Activated T-cell treated with anti-CD3 and anti-CD28 coated beads, Interleukin-2, amount 50 U/mL, for 24 hours (primary cell): ENCODE results near the gene RASGRF2.

Source experiments
- DNase-seq: peaks from one replicate; pipeline ENCODE4 v3.0.0-alpha.2; 2020
- H3K27ac Mint-ChIP-seq: 2 replicates; pipeline ENCODE4 v1.8.0; 2020; ENCODE audit warnings: mild to moderate bottlenecking, mixed read lengths
- H3K27me3 Mint-ChIP-seq: 2 replicates; pipeline ENCODE4 v1.8.0; 2020; ENCODE audit warnings: mixed read lengths
- H3K36me3 Mint-ChIP-seq: 2 replicates; pipeline ENCODE4 v1.8.0; 2020; ENCODE audit warnings: low read depth, mixed read lengths
- H3K4me1 Mint-ChIP-seq: 2 replicates; pipeline ENCODE4 v1.8.0; 2020; ENCODE audit warnings: low read depth, mixed read lengths
- H3K4me3 Mint-ChIP-seq: 2 replicates; pipeline ENCODE4 v1.8.0; 2020; ENCODE audit warnings: mild to moderate bottlenecking, moderate library complexity, mixed read lengths
- H3K9me3 Mint-ChIP-seq: 2 replicates; pipeline ENCODE4 v1.8.0; 2020; ENCODE audit warnings: mixed read lengths

Gene RASGRF2, protein sequence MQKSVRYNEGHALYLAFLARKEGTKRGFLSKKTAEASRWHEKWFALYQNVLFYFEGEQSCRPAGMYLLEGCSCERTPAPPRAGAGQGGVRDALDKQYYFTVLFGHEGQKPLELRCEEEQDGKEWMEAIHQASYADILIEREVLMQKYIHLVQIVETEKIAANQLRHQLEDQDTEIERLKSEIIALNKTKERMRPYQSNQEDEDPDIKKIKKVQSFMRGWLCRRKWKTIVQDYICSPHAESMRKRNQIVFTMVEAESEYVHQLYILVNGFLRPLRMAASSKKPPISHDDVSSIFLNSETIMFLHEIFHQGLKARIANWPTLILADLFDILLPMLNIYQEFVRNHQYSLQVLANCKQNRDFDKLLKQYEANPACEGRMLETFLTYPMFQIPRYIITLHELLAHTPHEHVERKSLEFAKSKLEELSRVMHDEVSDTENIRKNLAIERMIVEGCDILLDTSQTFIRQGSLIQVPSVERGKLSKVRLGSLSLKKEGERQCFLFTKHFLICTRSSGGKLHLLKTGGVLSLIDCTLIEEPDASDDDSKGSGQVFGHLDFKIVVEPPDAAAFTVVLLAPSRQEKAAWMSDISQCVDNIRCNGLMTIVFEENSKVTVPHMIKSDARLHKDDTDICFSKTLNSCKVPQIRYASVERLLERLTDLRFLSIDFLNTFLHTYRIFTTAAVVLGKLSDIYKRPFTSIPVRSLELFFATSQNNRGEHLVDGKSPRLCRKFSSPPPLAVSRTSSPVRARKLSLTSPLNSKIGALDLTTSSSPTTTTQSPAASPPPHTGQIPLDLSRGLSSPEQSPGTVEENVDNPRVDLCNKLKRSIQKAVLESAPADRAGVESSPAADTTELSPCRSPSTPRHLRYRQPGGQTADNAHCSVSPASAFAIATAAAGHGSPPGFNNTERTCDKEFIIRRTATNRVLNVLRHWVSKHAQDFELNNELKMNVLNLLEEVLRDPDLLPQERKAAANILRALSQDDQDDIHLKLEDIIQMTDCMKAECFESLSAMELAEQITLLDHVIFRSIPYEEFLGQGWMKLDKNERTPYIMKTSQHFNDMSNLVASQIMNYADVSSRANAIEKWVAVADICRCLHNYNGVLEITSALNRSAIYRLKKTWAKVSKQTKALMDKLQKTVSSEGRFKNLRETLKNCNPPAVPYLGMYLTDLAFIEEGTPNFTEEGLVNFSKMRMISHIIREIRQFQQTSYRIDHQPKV (N-terminal part only)

DNA sequence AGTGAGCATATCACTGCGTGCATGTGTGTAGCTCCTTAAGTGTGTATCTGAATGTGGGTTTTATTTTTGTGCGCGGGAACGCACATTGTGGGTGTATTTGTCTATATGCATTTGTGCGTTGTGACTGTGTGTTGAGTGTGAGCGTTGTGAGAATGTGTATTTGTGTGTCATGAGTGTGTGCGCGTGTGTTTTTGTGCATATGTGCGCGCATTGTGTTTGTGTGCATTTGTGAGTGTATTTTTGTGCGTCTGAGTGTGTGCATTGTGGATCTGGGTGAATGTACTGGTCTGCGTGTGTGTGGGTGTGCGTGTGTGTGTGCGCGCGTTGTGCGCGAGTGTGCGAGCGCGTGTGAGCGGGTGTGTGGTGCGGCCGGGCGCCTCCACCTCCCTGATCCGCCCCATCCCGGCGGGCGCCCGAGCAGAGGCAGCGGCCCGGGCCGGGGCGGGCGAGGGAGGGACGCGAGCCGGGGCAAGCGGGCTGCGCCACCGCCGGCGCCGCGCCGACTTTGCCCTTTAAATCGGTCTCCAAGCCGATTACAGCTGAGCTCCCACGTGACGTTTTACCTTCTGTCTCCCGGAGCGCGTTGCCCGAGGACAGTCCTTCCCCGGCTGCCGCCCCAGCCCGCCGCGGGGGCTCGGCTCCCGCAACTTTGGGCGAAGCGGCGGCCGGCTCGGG is at the start of gene RASGRF2:
RASGRF2 (plus strand) TSS at position 596 of the 675 bp plus-strand sequence. CDS start 376 bp downstream, outside the sequence.
- Mint-ChIP-seq H3K36me3 (peaks cover 5% of the 10 kb centered on the region), H3K4me1 (peaks cover 64% of the 10 kb centered on the region), H3K27me3 (no peaks in the 10 kb centered on the region), H3K27ac (peak within 1 kb of the TSS; percentile 84), H3K4me3 (peak within 1 kb of the TSS; percentile 83), H3K9me3 (no peaks in the 10 kb centered on the region)
- peak; percentile 76 for DNase-seq

DNA sequence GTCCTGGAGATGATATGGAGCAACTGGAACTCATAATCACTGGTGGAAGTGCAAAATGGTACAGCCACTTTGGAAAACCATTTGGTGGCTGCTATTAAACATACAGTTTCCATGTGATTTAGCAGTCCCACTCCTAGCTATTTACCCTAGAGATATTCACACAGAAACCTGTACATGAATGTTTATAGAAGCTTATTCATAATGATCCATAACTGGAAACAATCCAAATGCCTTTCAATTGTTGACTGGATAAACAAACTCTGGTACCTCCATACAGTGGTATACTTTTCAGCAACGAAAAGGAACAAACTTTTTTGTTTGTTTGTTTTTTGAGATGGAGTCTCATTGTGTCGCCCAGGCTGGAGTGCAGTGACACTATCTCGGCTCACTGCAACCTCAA is 47.7 kb upstream of the RASGRF2 start:
- H3K27ac Mint-ChIP-seq, result no peak overlapping the region
- no peaks in the 10 kb centered on the region for H3K27me3 Mint-ChIP-seq
- no peak overlapping the region for H3K4me3 Mint-ChIP-seq
- peaks cover 3% of the 10 kb centered on the region for H3K4me1 Mint-ChIP-seq
- H3K36me3 Mint-ChIP-seq, result no peaks in the 10 kb centered on the region
- H3K9me3 Mint-ChIP-seq, result no peaks in the 10 kb centered on the region
- DNase-seq, result no peak

DNA sequence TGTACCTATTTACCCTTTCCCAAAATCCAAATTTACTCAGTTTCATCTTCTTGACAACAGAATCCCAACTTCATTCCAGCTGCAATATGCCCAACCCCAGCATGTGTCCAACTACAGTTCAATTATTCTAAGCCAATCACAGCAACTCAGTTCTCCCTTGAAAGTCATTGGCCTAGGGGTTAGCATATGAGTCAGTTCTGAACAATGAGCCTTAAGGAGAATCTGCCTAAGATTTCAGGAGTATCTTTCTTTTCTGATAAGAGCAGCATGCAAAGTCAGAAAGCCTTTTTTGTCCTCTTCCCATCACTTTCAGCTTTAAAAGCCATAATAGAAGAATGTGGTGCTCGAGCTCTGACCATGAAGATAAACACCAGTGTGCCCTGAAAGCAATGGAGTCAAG is 44.4 kb upstream of the RASGRF2 start:
- no peaks in the 10 kb centered on the region for H3K36me3 Mint-ChIP-seq
- DNase-seq, result no peak
- no peak overlapping the region for H3K27ac Mint-ChIP-seq
- no peaks in the 10 kb centered on the region for H3K9me3 Mint-ChIP-seq
- H3K27me3 Mint-ChIP-seq, result no peaks in the 10 kb centered on the region
- no peak overlapping the region for H3K4me3 Mint-ChIP-seq
- peaks cover 5% of the 10 kb centered on the region for H3K4me1 Mint-ChIP-seq

DNA sequence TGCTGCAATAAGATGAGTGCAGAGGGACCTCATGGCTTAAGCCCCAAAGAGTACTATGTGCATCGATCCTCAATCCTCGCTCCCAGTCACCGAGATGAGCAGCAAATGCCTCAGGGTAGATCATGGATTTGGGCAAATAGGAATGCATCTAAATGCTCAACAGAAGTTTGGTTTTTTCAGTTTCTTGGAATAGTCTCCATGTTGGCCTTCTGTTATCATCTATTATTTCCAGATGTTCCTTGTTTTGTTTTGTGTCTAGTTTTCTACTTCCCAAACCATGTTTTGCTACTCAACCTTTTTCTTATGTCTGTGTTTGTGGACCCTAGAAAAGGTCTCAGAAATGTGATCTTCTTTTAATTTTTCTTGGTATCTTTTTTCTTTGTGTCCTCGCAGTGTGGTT is 43.5 kb upstream of the RASGRF2 start:
- Mint-ChIP-seq H3K36me3 (no peaks in the 10 kb centered on the region), H3K4me1 (peaks cover 5% of the 10 kb centered on the region), H3K9me3 (no peaks in the 10 kb centered on the region), H3K27me3 (no peaks in the 10 kb centered on the region), H3K27ac (no peak overlapping the region), H3K4me3 (no peak overlapping the region)
- no peak for DNase-seq

DNA sequence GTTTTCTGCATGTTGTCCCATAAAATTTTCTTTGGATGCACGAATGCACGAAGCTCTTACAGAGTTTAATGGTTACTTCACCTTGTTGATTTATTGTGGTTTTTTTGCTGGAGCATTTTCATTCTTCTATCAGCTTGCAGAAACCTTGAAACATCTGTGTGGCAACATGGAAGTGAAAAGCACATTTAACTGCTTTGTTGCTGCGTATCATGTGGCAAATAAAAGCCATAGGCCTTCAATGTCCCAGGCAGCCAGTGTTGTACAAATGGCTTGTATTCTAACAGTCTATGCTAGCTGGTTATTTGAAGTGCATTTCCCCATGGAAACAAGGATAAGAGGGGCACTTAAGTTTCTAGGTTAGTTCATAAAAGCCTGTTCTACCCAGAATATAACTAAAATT is 42.5 kb upstream of the RASGRF2 start:
- Mint-ChIP-seq H3K27ac (no peak overlapping the region), H3K4me1 (peaks cover 5% of the 10 kb centered on the region), H3K36me3 (no peaks in the 10 kb centered on the region), H3K4me3 (no peak overlapping the region), H3K27me3 (no peaks in the 10 kb centered on the region), H3K9me3 (no peaks in the 10 kb centered on the region)
- no peak for DNase-seq

DNA sequence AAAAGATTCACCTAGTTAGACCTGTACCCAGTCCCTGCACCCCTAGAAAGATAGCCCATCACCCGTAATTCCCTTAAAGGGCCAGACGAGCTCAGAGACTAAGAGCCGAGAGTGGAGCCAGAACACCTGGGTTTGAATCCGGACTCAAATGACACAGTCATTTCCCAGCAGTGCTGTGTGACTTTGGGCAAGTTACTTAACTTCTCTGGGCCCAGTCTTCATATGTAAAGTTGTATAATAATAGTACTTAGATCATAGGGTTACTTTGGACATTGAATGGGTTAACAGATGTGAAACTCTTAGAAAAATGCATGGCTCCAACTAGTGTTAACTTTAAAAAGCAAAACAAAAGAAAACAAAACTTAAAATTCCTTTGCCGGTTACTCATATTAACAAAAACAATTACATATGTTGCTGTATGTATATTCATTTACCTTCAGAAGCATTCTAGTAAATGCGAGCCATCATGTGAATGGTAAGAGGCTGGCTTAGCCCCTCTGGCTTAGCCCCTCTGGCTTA is 40.4 kb upstream of the RASGRF2 start:
- Mint-ChIP-seq H3K27ac (no peak overlapping the region), H3K36me3 (no peaks in the 10 kb centered on the region), H3K4me1 (peaks cover 5% of the 10 kb centered on the region), H3K4me3 (no peak overlapping the region), H3K27me3 (no peaks in the 10 kb centered on the region), H3K9me3 (no peaks in the 10 kb centered on the region)
- DNase-seq, result no peak

DNA sequence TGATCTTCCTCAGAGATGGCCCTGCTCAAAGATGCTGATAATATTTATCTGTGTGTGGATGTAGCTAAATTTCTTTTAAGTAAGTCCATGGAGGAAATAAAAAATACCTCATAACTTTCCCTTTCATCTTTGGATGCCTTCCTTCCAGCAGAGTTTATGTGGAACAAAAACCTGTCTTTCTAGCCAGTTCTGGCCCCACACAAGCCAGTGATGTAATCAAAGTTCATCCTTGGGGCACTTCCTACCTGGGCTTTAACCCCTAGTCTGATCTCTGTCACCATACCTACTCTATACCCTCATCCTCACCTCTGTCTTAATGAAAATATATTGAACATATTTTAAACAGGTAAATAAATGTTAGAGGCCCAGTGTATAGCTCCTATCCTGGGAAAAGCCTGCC is 39.8 kb upstream of the RASGRF2 start:
- H3K27ac Mint-ChIP-seq, result no peak overlapping the region
- no peaks in the 10 kb centered on the region for H3K27me3 Mint-ChIP-seq
- H3K36me3 Mint-ChIP-seq, result no peaks in the 10 kb centered on the region
- no peaks in the 10 kb centered on the region for H3K9me3 Mint-ChIP-seq
- DNase-seq, result no peak
- H3K4me3 Mint-ChIP-seq, result no peak overlapping the region
- peaks cover 5% of the 10 kb centered on the region for H3K4me1 Mint-ChIP-seq

DNA sequence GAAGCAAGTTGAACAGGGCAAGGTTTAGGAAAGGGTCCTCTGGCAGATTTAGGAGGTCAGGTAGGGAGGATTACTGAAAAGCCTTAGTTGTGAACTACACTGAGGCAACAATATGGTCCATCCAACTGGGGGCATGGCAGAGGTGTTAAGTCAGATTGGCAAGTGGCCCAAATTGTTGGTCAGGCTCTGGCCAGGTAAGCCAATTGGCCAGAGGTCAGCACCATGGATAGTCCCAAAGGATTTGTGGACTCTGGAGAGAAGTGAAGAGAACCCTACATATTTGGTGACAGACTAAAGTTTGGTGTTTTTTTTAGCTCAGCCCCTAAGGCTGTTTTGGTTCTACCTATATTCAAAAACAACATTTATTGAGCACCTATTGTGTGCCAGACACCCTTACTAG is 39.1 kb upstream of the RASGRF2 start:
- no peaks in the 10 kb centered on the region for H3K27me3 Mint-ChIP-seq
- no peak for DNase-seq
- no peaks in the 10 kb centered on the region for H3K9me3 Mint-ChIP-seq

DNA sequence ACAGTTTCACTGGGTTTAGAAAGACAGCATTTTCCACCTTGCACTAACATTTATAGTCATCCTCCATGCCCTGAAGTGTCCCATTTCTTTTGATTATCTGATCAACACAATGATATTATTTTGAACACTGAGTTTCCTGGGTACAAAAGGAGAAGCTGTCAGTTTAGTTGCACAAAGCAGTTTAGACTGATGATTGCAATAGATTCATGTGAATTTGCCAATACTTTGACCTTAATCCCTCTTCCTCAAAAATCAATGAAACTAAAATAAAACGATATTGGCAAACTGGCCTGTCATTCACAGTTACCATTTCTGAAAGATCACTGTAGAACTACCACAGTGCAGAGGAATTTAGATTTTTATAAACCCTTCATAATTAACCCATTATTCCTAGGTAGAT is 34.2 kb upstream of the RASGRF2 start:
- H3K27me3 Mint-ChIP-seq, result no peaks in the 10 kb centered on the region
- DNase-seq, result no peak

More for the DNA sequence above, 39.1 kb upstream of the RASGRF2 start:
- Mint-ChIP-seq H3K4me3 (no peak overlapping the region), H3K27ac (no peak overlapping the region), H3K36me3 (no peaks in the 10 kb centered on the region), H3K4me1 (peaks cover 11% of the 10 kb centered on the region)

DNA sequence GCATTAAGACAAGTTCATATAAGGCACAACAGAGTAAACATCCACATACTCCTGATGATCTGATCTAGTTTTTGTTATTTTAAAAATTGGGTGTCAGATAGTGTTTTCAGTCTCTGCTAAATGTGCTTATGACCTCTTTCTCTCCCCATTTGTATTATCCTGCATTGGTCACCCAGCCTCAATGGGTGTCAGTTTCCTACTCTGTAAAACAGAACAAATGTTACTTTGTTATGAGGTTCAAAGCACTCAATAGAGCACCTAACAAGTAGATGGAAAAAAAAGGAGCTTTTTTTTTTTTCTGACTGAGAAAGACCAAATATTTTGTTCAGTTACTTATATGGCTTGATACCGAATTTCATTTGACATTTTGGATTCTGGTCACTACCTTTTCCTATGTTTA is 33.6 kb upstream of the RASGRF2 start:
- H3K27me3 Mint-ChIP-seq, result no peaks in the 10 kb centered on the region
- H3K36me3 Mint-ChIP-seq, result no peaks in the 10 kb centered on the region
- H3K9me3 Mint-ChIP-seq, result no peaks in the 10 kb centered on the region
- DNase-seq, result no peak
- no peak overlapping the region for H3K27ac Mint-ChIP-seq
- peaks cover 12% of the 10 kb centered on the region for H3K4me1 Mint-ChIP-seq
- no peak overlapping the region for H3K4me3 Mint-ChIP-seq

More for the DNA sequence above, 34.2 kb upstream of the RASGRF2 start:
- Mint-ChIP-seq H3K9me3 (no peaks in the 10 kb centered on the region), H3K27ac (no peak overlapping the region), H3K4me3 (no peak overlapping the region), H3K36me3 (no peaks in the 10 kb centered on the region), H3K4me1 (peaks cover 12% of the 10 kb centered on the region)

DNA sequence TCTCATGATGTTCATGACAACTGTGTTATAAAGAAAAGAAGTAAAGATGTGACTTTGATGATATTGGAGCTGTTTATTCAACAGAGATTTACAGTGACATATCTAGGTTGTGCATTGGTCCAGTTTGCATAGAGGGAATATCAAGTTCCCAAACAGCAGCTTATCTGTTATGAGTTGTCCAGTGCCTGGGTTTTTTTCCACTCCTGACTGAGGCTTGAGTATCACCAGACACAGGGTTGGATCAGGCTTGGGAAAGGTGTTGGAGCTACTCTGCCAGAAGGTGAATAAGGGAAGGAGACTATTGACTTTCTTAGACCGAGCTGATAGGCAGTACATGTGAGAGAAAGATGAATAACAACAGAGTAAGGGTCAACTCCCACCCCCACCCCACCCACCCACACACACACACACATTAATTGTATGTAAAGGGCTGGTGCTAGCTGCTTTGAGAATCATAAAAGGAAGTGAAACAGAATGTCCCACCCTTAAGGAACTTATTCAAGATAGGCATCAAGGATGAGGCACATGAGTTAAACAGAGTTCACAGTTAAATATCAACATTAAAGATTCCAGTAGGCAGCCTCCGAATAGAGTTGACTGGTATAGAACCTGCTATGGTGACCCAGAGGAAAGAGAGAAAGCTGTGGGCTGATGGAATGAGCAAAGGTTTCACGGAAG is 33.0 kb upstream of the RASGRF2 start:
- Mint-ChIP-seq H3K27ac (no peak overlapping the region), H3K4me1 (peaks cover 12% of the 10 kb centered on the region), H3K4me3 (no peak overlapping the region), H3K36me3 (no peaks in the 10 kb centered on the region), H3K9me3 (no peaks in the 10 kb centered on the region), H3K27me3 (no peaks in the 10 kb centered on the region)
- DNase-seq, result no peak

DNA sequence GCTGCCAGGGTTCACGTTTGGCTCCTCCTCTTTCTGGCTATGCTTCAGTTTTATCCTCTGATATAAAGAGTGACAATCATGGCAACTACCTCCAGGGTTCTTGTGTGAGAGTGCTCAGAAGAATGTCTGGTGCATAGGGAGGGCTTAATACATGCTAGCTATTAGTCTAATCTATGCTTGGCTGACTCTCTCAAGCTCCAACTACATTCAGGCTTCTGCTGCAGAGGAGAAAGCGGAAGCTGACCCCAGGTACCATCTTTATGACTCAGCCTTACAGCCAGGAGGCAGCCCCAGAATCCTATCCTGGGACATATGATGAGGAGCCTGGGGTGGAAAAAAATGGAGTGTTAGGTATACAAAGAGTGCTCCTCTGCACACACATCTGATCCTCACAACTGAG is 32.1 kb upstream of the RASGRF2 start:
- no peaks in the 10 kb centered on the region for H3K36me3 Mint-ChIP-seq
- H3K4me3 Mint-ChIP-seq, result no peak overlapping the region
- H3K27ac Mint-ChIP-seq, result no peak overlapping the region
- DNase-seq, result no peak
- no peaks in the 10 kb centered on the region for H3K9me3 Mint-ChIP-seq
- no peaks in the 10 kb centered on the region for H3K27me3 Mint-ChIP-seq
- H3K4me1 Mint-ChIP-seq, result peaks cover 12% of the 10 kb centered on the region

DNA sequence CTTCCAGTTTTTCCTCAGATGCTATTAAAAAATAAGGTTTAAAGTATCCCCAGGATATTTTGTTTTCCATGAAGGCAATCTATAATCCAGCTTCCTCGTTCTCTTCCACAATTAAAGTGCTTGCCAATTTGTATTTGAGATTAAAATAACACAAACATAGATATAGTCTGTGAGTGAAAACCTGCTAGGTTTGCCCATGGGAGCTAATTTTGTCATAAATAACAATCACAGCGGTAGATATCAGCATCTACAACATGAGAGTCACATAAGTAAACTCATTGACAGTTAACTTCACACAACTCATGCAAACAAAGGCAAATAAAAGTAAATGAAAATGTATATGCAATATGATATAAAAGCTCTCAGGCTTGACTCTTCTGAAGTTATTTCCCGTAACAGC is 29.2 kb upstream of the RASGRF2 start:
- no peaks in the 10 kb centered on the region for H3K27me3 Mint-ChIP-seq
- peaks cover 11% of the 10 kb centered on the region for H3K4me1 Mint-ChIP-seq
- no peaks in the 10 kb centered on the region for H3K9me3 Mint-ChIP-seq
- no peaks in the 10 kb centered on the region for H3K36me3 Mint-ChIP-seq
- H3K27ac Mint-ChIP-seq, result no peak overlapping the region
- DNase-seq, result no peak
- no peak overlapping the region for H3K4me3 Mint-ChIP-seq
